SK-N-SH (cell line): ENCODE data around the gene OSBPL5. TPM values are rescaled to one million over a fixed set of nuclear protein-coding genes. Genes with fewer than 3 reads are reported as not detected.

Experiments
- CTCF ChIA-PET: fragments of 300-600, 350-600 bp; formaldehyde crosslinking; extraction: SDS; loops from one replicate; lab custom pipeline; 2021; lab: Yijun Ruan, JAX
- POLR2A ChIA-PET: fragments of 350-600 bp; sonication (Branson Sonifier 250); formaldehyde crosslinking; extraction: SDS; loops from one replicate; lab custom pipeline; 2020; ENCODE audit warnings: antibody characterized with exemption, inconsistent platforms; lab: Yijun Ruan, JAX
- DNase-seq: peaks from one replicate; pipeline ENCODE4 v3.0.0; 2012
- H2AFZ ChIP-seq: fragments of 200-600 bp; sonication (generic); 2 replicates; pipeline ENCODE4 v1.8.1; 2016; ENCODE audit warnings: antibody characterized with exemption, mild to moderate bottlenecking, low read depth
- H3F3A ChIP-seq: fragments of 200-600 bp; sonication (generic); replicated peaks from 2 replicates; pipeline ENCODE3; 2016; ENCODE audit warnings: antibody characterized with exemption, mild to moderate bottlenecking; ENCODE audit not compliant: insufficient read depth
- H3K27ac ChIP-seq, 2 experiments: fragments of 200-500 bp in 1 of 2; fragments of 200-600 bp in 1 of 2; sonication (Bioruptor generic) in 1 of 2; sonication (generic), shearing (Covaris generic) in 1 of 2; 2 replicates each; pipeline versions ENCODE4 v1.5.1 to v1.6.1; 2014 to 2016; ENCODE audit warnings: low read depth in 2 of 2, inconsistent platforms in 1 of 2, low read length in 1 of 2, mild to moderate bottlenecking in 1 of 2, mixed read lengths in 1 of 2
- H3K27me3 ChIP-seq: fragments of 200-600 bp; sonication (generic), shearing (Covaris generic); 2 replicates; pipeline ENCODE4 v1.6.1; 2016; ENCODE audit warnings: mixed run types; ENCODE audit not compliant: insufficient read depth
- H3K36me3 ChIP-seq, 2 experiments: fragments of 200-500 bp in 1 of 2; fragments of 200-600 bp in 1 of 2; sonication (Bioruptor generic) in 1 of 2; sonication (generic) in 1 of 2; replicated peaks in 1 of 2; 2 replicates each; pipeline versions ENCODE3 to v1.5.1; 2014 to 2016; ENCODE audit warnings: low read length in 1 of 2, mild to moderate bottlenecking in 1 of 2; ENCODE audit not compliant: insufficient read depth in 2 of 2, control insufficient read depth in 1 of 2
- H3K4me1 ChIP-seq, 2 experiments: fragments of 200-500 bp in 1 of 2; fragments of 200-600 bp in 1 of 2; sonication (Bioruptor generic) in 1 of 2; sonication (generic), shearing (Covaris generic) in 1 of 2; 2 replicates each; pipeline versions ENCODE4 v1.5.1 to v1.6.1; 2014 to 2016; ENCODE audit warnings: low read depth in 1 of 2, low read length in 1 of 2, mixed run types in 1 of 2; ENCODE audit not compliant: insufficient read depth in 2 of 2, control insufficient read depth in 1 of 2
- H3K4me2 ChIP-seq: fragments of 200-600 bp; sonication (generic), shearing (Covaris generic); 2 replicates; pipeline ENCODE4 v1.6.1; 2017; ENCODE audit warnings: mixed run types
- H3K4me3 ChIP-seq, 2 experiments: fragments of 200-500 bp in 1 of 2; fragments of 200-600 bp in 1 of 2; sonication (Bioruptor generic) in 1 of 2; sonication (generic), shearing (Covaris generic) in 1 of 2; 2 replicates each; pipeline versions ENCODE4 v1.5.1 to v1.8.1; 2014 to 2016; ENCODE audit warnings: low read depth in 2 of 2, inconsistent platforms in 1 of 2, low read length in 1 of 2, mild to moderate bottlenecking in 1 of 2, mixed read lengths in 1 of 2, moderate library complexity in 1 of 2
- H3K79me2 ChIP-seq: fragments of 200-600 bp; sonication (generic); 2 replicates; pipeline ENCODE4 v1.8.1; 2017; ENCODE audit warnings: mild to moderate bottlenecking; ENCODE audit not compliant: insufficient read depth
- H3K9ac ChIP-seq: fragments of 200-600 bp; sonication (generic); 2 replicates; pipeline ENCODE4 v1.6.1; 2017; ENCODE audit warnings: mixed run types
- H3K9me2 ChIP-seq: fragments of 200-600 bp; sonication (generic); 2 replicates; pipeline ENCODE4 v1.6.1; 2017; ENCODE audit warnings: mixed run types
- H3K9me3 ChIP-seq: fragments of 200-600 bp; sonication (generic); 2 replicates; pipeline ENCODE4 v1.6.1; 2017; ENCODE audit warnings: mixed run types, mild to moderate bottlenecking, moderate library complexity
- H4K20me1 ChIP-seq: fragments of 200-600 bp; sonication (generic); 2 replicates; pipeline ENCODE4 v1.6.1; 2017; ENCODE audit warnings: mild to moderate bottlenecking, mixed run types; ENCODE audit not compliant: insufficient read depth
- CHD2 ChIP-seq: fragments of 150-350 bp; IDR thresholded peaks from 2 replicates; pipeline ENCODE4 v1.6.1; 2018; ENCODE audit warnings: low read length; ENCODE audit not compliant: partially characterized antibody
- EZH2phosphoT487 ChIP-seq: fragments of 200-600 bp; sonication (generic); IDR thresholded peaks from 2 replicates; pipeline ENCODE4 v1.6.1; 2017; ENCODE audit warnings: low read depth, mixed run types, mild to moderate bottlenecking, antibody characterized with exemption, moderate library complexity, borderline replicate concordance
- FOXJ3 ChIP-seq: sonication (generic); formaldehyde crosslinking; IDR thresholded peaks from 2 replicates; pipeline ENCODE4 v1.5.1; 2020; ENCODE audit warnings: mild to moderate bottlenecking, missing genetic modification reagents
- GABPA ChIP-seq: IDR thresholded peaks from 2 replicates; pipeline ENCODE4 v1.4.0; 2012; ENCODE audit warnings: low read depth, mild to moderate bottlenecking
- GATA2 ChIP-seq: sonication (generic); formaldehyde crosslinking; IDR thresholded peaks from 2 replicates; pipeline ENCODE4 v1.5.0; 2020; ENCODE audit warnings: mild to moderate bottlenecking, missing genetic modification reagents
- JUND ChIP-seq: IDR thresholded peaks from 2 replicates; pipeline ENCODE4 v1.4.0; 2012
- MXI1 ChIP-seq: IDR thresholded peaks from 2 replicates; pipeline ENCODE4 v1.6.1; 2012; ENCODE audit warnings: mild to moderate bottlenecking, low read depth, low read length, improper control_type of control experiment
- NRF1 ChIP-seq: IDR thresholded peaks from 2 replicates; pipeline ENCODE4 v1.6.1; 2012; ENCODE audit warnings: low read depth, mild to moderate bottlenecking, low read length
- RAD21 ChIP-seq: IDR thresholded peaks from 2 replicates; pipeline ENCODE4 v1.6.1; 2012; ENCODE audit warnings: mild to moderate bottlenecking, low read length
- RCOR1 ChIP-seq: fragments of 150-350 bp; IDR thresholded peaks from 2 replicates; pipeline ENCODE4 v1.6.1; 2017; ENCODE audit warnings: antibody characterized with exemption, low read length
- RFX5 ChIP-seq: IDR thresholded peaks from 2 replicates; pipeline ENCODE4 v1.6.1; 2012; ENCODE audit warnings: mild to moderate bottlenecking, improper control_type of control experiment, low read length
- RXRA ChIP-seq: IDR thresholded peaks from 2 replicates; pipeline ENCODE4 v1.4.0; 2012; ENCODE audit warnings: low read depth, mild to moderate bottlenecking, borderline replicate concordance
- TCF12 ChIP-seq: IDR thresholded peaks from 2 replicates; pipeline ENCODE4 v1.4.0; 2012
- TEAD4 ChIP-seq: IDR thresholded peaks from 2 replicates; pipeline ENCODE4 v1.4.0; 2012; ENCODE audit warnings: mild to moderate bottlenecking, borderline replicate concordance; ENCODE audit not compliant: insufficient read depth
- WGBS: methylation state at CpG from one replicate; pipeline ENCODE4 v1.1.6; 2017; ENCODE audit warnings: low lambda C conversion rate; 5-methylcytosine and 5-hydroxymethylcytosine counted together
- polyA plus RNA-seq, 3 experiments: library from polyadenylated mRNA; depleted of rRNA; stranded (reverse); fragments of >200 nt; gene quantifications; 2 replicates each; pipeline ENCODE4 v1.2.3, GENCODE V29; 2012
- TF ChIP-seq, protein P1 (sequence below): IDR thresholded peaks from 2 replicates; pipeline ENCODE4; 2012
- TF ChIP-seq, protein P2 (sequence below): fragments of 200-600 bp; sonication (generic); IDR thresholded peaks from 2 replicates; pipeline ENCODE4 v1.6.1; 2017; ENCODE audit warnings: antibody characterized with exemption, mild to moderate bottlenecking, moderate library complexity
- TF ChIP-seq, protein P3 (sequence below): fragments of 150-350 bp; IDR thresholded peaks from 2 replicates; pipeline ENCODE4 v1.6.1; 2016; ENCODE audit warnings: mild to moderate bottlenecking, low read depth, low read length
- TF ChIP-seq, protein P4 (sequence below): IDR thresholded peaks from 2 replicates; pipeline ENCODE4 v1.6.1; 2012; ENCODE audit warnings: mild to moderate bottlenecking, low read depth, low read length, moderate library complexity
- TF ChIP-seq, protein P5 (sequence below): fragments of 150-350 bp; IDR thresholded peaks from 2 replicates; pipeline ENCODE4 v1.6.1; 2017; ENCODE audit warnings: antibody characterized with exemption, low read length, low read depth, borderline replicate concordance
- TF ChIP-seq, protein P6 (sequence below): IDR thresholded peaks from 2 replicates; pipeline ENCODE4 v1.4.0; 2012; ENCODE audit warnings: low read depth, borderline replicate concordance

OSBPL5 gene
- polyA plus RNA-seq, 1 of the 3 experiments (the other 2 are of a cell fraction), result 10.9 TPM

DNA sequence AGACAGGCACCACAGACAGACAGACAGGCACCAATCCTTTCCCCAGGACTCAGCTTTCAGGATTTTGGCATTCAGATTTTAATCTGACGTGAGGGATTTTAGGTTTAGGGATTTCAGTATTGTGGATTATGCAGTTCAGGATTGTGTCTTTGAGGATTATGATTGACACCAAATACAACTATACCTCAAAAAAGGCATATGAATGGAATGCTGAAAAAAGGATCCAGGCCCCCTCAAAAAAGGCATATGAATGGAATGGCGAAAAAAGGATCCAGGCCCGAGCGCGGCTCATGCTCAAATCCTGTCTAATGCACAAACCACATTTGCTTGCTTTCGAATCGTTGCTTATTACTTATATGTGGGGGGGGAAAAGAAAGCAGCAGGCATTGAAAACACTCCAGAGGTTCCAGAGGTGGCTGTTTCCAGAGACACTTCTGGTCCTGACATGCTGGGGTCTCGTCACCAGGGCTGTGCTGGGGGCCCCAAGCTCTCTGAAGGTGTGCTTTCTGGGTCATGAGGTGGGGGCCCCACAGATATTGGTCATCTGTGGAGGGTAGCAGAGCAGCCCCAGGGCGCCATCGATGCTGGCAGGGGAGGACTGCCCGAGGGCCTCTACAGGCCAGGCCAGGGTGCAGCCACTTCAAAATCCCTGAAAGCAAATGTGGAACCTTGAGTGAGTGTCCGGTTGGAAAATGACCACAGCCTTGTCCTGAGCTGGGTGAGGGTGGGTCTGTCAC is 16.8 kb upstream of the OSBPL5 start:
- H3K9me2 ChIP-seq, result no peaks in the 10 kb centered on the region
- H3K4me1 ChIP-seq, result no peaks in the 10 kb centered on the region
- POLR2A ChIA-PET, result no interaction called here
- CTCF ChIA-PET, result interaction anchor here (1.0 to 1.5 kb wide), 2 partner anchors 53 to 144 kb away, joined by 3 to 5 read pairs; no protein-coding TSS in a partner anchor
- no peak overlapping the region for H3K4me2 ChIP-seq
- no peak overlapping the region for H3K27ac ChIP-seq
- WGBS, result 59% methylated on average over 12 of the region's 12 CpGs
- no peak for DNase-seq
- H3K36me3 ChIP-seq, result no peaks in the 10 kb centered on the region
- H3F3A ChIP-seq, result no peaks in the 10 kb centered on the region
- no peak overlapping the region for H3K4me3 ChIP-seq
- H3K27me3 ChIP-seq, result no peaks in the 10 kb centered on the region
- H3K79me2 ChIP-seq, result no peaks in the 10 kb centered on the region
- no peak for TF ChIP-seq JUND
- TF ChIP-seq, protein P1, sequence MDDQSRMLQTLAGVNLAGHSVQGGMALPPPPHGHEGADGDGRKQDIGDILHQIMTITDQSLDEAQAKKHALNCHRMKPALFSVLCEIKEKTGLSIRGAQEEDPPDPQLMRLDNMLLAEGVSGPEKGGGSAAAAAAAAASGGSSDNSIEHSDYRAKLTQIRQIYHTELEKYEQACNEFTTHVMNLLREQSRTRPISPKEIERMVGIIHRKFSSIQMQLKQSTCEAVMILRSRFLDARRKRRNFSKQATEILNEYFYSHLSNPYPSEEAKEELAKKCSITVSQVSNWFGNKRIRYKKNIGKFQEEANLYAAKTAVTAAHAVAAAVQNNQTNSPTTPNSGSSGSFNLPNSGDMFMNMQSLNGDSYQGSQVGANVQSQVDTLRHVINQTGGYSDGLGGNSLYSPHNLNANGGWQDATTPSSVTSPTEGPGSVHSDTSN, result no peak
- no peak for TF ChIP-seq RFX5
- TF ChIP-seq, protein P2, sequence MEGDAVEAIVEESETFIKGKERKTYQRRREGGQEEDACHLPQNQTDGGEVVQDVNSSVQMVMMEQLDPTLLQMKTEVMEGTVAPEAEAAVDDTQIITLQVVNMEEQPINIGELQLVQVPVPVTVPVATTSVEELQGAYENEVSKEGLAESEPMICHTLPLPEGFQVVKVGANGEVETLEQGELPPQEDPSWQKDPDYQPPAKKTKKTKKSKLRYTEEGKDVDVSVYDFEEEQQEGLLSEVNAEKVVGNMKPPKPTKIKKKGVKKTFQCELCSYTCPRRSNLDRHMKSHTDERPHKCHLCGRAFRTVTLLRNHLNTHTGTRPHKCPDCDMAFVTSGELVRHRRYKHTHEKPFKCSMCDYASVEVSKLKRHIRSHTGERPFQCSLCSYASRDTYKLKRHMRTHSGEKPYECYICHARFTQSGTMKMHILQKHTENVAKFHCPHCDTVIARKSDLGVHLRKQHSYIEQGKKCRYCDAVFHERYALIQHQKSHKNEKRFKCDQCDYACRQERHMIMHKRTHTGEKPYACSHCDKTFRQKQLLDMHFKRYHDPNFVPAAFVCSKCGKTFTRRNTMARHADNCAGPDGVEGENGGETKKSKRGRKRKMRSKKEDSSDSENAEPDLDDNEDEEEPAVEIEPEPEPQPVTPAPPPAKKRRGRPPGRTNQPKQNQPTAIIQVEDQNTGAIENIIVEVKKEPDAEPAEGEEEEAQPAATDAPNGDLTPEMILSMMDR, result no peak
- no peak for TF ChIP-seq FOXJ3
- TF ChIP-seq TEAD4, result no peak
- TF ChIP-seq, protein P3, sequence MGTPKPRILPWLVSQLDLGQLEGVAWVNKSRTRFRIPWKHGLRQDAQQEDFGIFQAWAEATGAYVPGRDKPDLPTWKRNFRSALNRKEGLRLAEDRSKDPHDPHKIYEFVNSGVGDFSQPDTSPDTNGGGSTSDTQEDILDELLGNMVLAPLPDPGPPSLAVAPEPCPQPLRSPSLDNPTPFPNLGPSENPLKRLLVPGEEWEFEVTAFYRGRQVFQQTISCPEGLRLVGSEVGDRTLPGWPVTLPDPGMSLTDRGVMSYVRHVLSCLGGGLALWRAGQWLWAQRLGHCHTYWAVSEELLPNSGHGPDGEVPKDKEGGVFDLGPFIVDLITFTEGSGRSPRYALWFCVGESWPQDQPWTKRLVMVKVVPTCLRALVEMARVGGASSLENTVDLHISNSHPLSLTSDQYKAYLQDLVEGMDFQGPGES, result no peak
- no peak for TF ChIP-seq EZH2phosphoT487
- TF ChIP-seq RXRA, result no peak
- TF ChIP-seq CHD2, result no peak
- no peak for TF ChIP-seq NRF1
- TF ChIP-seq, protein P4, sequence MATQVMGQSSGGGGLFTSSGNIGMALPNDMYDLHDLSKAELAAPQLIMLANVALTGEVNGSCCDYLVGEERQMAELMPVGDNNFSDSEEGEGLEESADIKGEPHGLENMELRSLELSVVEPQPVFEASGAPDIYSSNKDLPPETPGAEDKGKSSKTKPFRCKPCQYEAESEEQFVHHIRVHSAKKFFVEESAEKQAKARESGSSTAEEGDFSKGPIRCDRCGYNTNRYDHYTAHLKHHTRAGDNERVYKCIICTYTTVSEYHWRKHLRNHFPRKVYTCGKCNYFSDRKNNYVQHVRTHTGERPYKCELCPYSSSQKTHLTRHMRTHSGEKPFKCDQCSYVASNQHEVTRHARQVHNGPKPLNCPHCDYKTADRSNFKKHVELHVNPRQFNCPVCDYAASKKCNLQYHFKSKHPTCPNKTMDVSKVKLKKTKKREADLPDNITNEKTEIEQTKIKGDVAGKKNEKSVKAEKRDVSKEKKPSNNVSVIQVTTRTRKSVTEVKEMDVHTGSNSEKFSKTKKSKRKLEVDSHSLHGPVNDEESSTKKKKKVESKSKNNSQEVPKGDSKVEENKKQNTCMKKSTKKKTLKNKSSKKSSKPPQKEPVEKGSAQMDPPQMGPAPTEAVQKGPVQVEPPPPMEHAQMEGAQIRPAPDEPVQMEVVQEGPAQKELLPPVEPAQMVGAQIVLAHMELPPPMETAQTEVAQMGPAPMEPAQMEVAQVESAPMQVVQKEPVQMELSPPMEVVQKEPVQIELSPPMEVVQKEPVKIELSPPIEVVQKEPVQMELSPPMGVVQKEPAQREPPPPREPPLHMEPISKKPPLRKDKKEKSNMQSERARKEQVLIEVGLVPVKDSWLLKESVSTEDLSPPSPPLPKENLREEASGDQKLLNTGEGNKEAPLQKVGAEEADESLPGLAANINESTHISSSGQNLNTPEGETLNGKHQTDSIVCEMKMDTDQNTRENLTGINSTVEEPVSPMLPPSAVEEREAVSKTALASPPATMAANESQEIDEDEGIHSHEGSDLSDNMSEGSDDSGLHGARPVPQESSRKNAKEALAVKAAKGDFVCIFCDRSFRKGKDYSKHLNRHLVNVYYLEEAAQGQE, result no peak
- TF ChIP-seq GABPA, result no peak
- TF ChIP-seq, protein P5, sequence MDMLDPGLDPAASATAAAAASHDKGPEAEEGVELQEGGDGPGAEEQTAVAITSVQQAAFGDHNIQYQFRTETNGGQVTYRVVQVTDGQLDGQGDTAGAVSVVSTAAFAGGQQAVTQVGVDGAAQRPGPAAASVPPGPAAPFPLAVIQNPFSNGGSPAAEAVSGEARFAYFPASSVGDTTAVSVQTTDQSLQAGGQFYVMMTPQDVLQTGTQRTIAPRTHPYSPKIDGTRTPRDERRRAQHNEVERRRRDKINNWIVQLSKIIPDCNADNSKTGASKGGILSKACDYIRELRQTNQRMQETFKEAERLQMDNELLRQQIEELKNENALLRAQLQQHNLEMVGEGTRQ, result no peak
- TF ChIP-seq TCF12, result no peak
- no peak for TF ChIP-seq MXI1
- TF ChIP-seq RCOR1, result no peak
- TF ChIP-seq GATA2, result no peak
- TF ChIP-seq RAD21, result no peak
- TF ChIP-seq, protein P6, sequence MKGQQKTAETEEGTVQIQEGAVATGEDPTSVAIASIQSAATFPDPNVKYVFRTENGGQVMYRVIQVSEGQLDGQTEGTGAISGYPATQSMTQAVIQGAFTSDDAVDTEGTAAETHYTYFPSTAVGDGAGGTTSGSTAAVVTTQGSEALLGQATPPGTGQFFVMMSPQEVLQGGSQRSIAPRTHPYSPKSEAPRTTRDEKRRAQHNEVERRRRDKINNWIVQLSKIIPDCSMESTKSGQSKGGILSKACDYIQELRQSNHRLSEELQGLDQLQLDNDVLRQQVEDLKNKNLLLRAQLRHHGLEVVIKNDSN, result no peak
- TF ChIP-seq, all 33 proteins: peak for 0
- Histone ChIP-seq H4K20me1 (no peaks in the 10 kb centered on the region), H3K9me3 (peaks cover 3% of the 10 kb centered on the region; the same call in 1 of the 2 replicates), H3K9ac (no peak overlapping the region), H2AFZ (no peak overlapping the region)
